ENCODE measurements around the gene SSR2.

DNA sequence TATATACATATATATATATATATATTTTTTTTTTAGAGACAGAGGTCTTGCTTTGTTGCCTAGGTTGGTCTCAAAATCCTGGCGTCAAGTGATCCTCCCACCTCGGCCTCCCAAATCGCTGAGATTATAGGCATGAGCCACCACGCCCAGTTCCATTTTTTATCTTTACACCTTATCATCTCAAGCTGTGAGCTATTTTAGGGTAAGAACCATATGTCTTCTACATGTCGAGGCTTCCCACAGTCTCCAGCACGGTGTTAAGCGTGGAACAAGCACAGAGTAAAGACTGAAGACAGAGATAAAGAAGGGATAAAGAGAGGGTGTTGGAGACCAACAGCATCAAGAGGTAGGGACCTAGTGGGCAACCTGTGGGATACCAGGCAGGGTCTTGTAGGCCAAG lies 56.6 kb downstream of the SSR2 start:
- TF ChIP-seq, protein P1, sequence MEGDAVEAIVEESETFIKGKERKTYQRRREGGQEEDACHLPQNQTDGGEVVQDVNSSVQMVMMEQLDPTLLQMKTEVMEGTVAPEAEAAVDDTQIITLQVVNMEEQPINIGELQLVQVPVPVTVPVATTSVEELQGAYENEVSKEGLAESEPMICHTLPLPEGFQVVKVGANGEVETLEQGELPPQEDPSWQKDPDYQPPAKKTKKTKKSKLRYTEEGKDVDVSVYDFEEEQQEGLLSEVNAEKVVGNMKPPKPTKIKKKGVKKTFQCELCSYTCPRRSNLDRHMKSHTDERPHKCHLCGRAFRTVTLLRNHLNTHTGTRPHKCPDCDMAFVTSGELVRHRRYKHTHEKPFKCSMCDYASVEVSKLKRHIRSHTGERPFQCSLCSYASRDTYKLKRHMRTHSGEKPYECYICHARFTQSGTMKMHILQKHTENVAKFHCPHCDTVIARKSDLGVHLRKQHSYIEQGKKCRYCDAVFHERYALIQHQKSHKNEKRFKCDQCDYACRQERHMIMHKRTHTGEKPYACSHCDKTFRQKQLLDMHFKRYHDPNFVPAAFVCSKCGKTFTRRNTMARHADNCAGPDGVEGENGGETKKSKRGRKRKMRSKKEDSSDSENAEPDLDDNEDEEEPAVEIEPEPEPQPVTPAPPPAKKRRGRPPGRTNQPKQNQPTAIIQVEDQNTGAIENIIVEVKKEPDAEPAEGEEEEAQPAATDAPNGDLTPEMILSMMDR (IDR thresholded peaks at IDR 0.05) = no peak
- TF ChIP-seq POLR2A (IDR thresholded peaks at IDR 0.05) (no peak), POLR2AphosphoS5 (IDR thresholded peaks at IDR 0.05) (no peak), EP300 (IDR thresholded peaks at IDR 0.05; ENCODE audit: low read depth) (no peak)

Measured in transverse colon (tissue), 4 donors.